Measurements from ENCODE around the gene UBE2J2.

The UBE2J2 gene

GRCh38 chr1:1223891-1224290 lies 49.8 kb downstream of the UBE2J2 start:
- DNase-seq: no peak

GRCh38 chr1:1223321-1223720 lies 50.3 kb downstream of the UBE2J2 start:
- DNase-seq: no peak

GRCh38 chr1:1222575-1223225 lies 51.0 kb downstream of the UBE2J2 start:
- DNase-seq: no peak

- no peak for DNase-seq
Measured at GRCh38 chr1:1221887-1222574, 51.6 kb downstream of the UBE2J2 start.

- DNase-seq: no peak
Measured at GRCh38 chr1:1220197-1220596, 53.5 kb downstream of the UBE2J2 start.

- DNase-seq: no peak
Measured at GRCh38 chr1:1219341-1219740, 54.3 kb downstream of the UBE2J2 start.

GRCh38 chr1:1218524-1219200 lies 55.0 kb downstream of the UBE2J2 start:
- DNase-seq: no peak

GRCh38 chr1:1217621-1218523 lies 55.8 kb downstream of the UBE2J2 start:
- DNase-seq: no peak

- DNase-seq: no peak
Measured at GRCh38 chr1:1216770-1217620, 56.7 kb downstream of the UBE2J2 start.

GRCh38 chr1:1215881-1216605 lies 57.6 kb downstream of the UBE2J2 start:
- DNase-seq: no peak

- no peak for DNase-seq
Measured at GRCh38 chr1:1215080-1215676, 58.5 kb downstream of the UBE2J2 start.

GRCh38 chr1:1213345-1214265 lies 60.0 kb downstream of the UBE2J2 start, which contains the start of gene TNFRSF4:
TSS of gene TNFRSF4 (minus strand) at chr1:1214153. CDS start at chr1:1214127, 26 bp downstream.
- DNase-seq: no peak

GRCh38 chr1:1212780-1213344 lies 60.8 kb downstream of the UBE2J2 start:
- DNase-seq: no peak

GRCh38 chr1:1211541-1212441 lies 61.9 kb downstream of the UBE2J2 start:
- no peak for DNase-seq

- DNase-seq: no peak
Measured at GRCh38 chr1:1210726-1211540, 62.7 kb downstream of the UBE2J2 start.

GRCh38 chr1:1208713-1209433 lies 64.8 kb downstream of the UBE2J2 start:
- DNase-seq: no peak

GRCh38 chr1:1207571-1207892 lies 66.1 kb downstream of the UBE2J2 start:
- no peak for DNase-seq
